Measurements from ENCODE around the gene ENTREP1.

DNA sequence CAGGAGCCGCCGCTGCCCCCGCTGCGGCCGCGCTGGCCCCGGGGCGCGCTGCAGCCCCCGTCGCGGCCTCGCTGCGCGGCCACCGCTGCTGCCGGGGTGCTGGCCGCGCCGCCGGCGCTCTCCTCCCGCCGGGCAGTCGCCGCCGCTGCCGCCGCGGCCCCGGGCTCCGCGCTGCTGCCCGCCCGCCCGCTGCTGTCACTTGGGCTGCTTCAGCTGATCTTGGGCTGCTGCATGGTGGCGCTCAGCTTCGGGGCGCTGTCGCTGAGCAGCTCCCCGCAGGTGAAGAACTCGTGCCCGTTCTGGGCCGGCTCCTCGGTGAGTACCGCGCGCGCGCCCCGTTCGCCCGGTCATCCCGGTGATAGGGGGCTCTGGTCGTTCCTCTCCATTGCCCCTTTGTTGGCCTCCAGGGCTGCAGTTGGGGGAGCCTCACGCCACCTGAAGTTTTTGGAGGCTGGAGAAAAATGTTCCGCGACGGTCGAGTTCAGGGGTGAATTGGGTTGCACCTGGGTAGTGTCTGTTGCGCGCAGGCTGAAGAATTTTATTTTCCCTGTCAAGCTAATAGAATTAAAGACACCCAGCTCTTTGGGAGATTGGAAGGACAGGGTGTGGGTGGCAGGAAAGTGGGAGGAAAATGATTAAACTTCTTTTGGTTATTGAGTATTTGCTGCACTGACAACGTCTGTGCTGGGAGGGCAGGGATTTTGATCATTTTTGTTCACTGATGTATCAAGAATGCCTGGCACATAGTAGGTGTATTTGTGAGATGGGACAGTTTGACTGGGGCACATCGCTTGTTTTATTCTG lies 596 bp downstream of the ENTREP1 start:
- TF ChIP-seq, protein P1, sequence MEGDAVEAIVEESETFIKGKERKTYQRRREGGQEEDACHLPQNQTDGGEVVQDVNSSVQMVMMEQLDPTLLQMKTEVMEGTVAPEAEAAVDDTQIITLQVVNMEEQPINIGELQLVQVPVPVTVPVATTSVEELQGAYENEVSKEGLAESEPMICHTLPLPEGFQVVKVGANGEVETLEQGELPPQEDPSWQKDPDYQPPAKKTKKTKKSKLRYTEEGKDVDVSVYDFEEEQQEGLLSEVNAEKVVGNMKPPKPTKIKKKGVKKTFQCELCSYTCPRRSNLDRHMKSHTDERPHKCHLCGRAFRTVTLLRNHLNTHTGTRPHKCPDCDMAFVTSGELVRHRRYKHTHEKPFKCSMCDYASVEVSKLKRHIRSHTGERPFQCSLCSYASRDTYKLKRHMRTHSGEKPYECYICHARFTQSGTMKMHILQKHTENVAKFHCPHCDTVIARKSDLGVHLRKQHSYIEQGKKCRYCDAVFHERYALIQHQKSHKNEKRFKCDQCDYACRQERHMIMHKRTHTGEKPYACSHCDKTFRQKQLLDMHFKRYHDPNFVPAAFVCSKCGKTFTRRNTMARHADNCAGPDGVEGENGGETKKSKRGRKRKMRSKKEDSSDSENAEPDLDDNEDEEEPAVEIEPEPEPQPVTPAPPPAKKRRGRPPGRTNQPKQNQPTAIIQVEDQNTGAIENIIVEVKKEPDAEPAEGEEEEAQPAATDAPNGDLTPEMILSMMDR (IDR thresholded peaks at IDR 0.05), result no peak
- TF ChIP-seq POLR2A (IDR thresholded peaks at IDR 0.05), result no peak
